SJCRH30 (cell line): Measurements from ENCODE around the gene DNALI1. TPM values are rescaled to one million over a fixed set of nuclear protein-coding genes. Genes with fewer than 3 reads are reported as not detected.
"Not testable (repeated sequence)": the region's sequence is repeated elsewhere in the genome, so short reads cannot be mapped to it uniquely, and the experiment has no call there.

Experiments
- DNase-seq, 2 experiments: peaks; one replicate each; pipeline ENCODE4 v3.0.0-alpha.2; 2015 to 2020
- H3K27ac ChIP-seq: fragments of 250-450 bp; sonication (Bioruptor Pico); 2 replicates; pipeline ENCODE4 v1.5.1; 2020; ENCODE audit warnings: mild to moderate bottlenecking, moderate library complexity
- H3K27me3 ChIP-seq: fragments of 250-450 bp; sonication (Bioruptor Pico); 2 replicates; pipeline ENCODE4 v1.5.1; 2020; ENCODE audit warnings: mild to moderate bottlenecking, moderate library complexity
- H3K36me3 ChIP-seq: fragments of 250-450 bp; sonication (Bioruptor Pico); 2 replicates; pipeline ENCODE4 v1.5.1; 2020; ENCODE audit warnings: mild to moderate bottlenecking, moderate library complexity
- H3K4me1 ChIP-seq: fragments of 250-450 bp; sonication (Bioruptor Pico); 2 replicates; pipeline ENCODE4 v1.5.1; 2020; ENCODE audit warnings: mild to moderate bottlenecking, moderate library complexity
- H3K4me3 ChIP-seq: fragments of 250-450 bp; sonication (Bioruptor Pico); 2 replicates; pipeline ENCODE4 v1.5.1; 2020; ENCODE audit warnings: mild to moderate bottlenecking, moderate library complexity
- H3K9me3 ChIP-seq: fragments of 250-450 bp; sonication (Bioruptor Pico); replicated peaks from 2 replicates; pipeline ENCODE4 v1.5.1; 2020; ENCODE audit warnings: mild to moderate bottlenecking, moderate library complexity
- total RNA-seq: library from RNA; depleted of rRNA; stranded (reverse); fragments of >200 nt; shearing (Covaris generic); gene quantifications from 2 replicates; pipeline ENCODE4 v1.2.3, GENCODE V29; 2014; rRNA removed

The DNALI1 gene
- 10.0 and 10.1 TPM in 2 replicates for total RNA-seq

DNA sequence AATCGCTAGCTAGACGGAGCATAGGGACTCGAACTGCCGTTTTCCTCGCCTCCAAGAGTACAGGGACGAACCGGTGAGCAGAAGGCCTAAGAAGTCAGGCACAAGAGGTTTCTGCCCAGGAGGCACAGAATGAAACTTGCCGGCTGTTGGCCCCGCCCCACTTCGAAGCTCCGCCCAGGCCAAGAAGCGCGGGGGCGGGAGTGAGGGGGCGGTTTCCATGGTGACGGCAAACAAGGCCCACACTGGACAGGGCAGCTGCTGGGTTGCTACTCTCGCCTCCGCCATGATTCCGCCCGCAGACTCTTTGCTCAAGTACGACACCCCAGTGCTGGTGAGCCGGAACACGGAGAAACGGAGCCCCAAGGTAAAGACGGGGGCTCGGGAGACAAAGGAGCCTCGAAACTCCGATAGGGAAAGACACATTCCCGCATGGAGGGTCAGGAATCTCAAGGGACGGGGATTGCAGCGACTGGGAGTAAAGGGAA is at the start of gene DNALI1:
Gene DNALI1 (plus strand): TSS at position 229 of the 485 bp plus-strand sequence. CDS start 55 bp downstream, at position 284.
- no peaks in the 10 kb centered on the region for H3K27me3 ChIP-seq
- no peaks in the 10 kb centered on the region; the same call in 1 of the 2 replicates for H3K9me3 ChIP-seq
- peaks cover 6% of the 10 kb centered on the region for H3K4me1 ChIP-seq
- no peak within 1 kb of the TSS; the same call in 1 of the 2 replicates for H3K27ac ChIP-seq
- H3K4me3 ChIP-seq, result peak within 1 kb of the TSS; percentile 57
- H3K36me3 ChIP-seq, result 0 out of 2 replicates have a peak, but pooled peaks cover 3% of the 10 kb centered on the region
- DNase-seq, result peak; percentile 95 to 96

DNA sequence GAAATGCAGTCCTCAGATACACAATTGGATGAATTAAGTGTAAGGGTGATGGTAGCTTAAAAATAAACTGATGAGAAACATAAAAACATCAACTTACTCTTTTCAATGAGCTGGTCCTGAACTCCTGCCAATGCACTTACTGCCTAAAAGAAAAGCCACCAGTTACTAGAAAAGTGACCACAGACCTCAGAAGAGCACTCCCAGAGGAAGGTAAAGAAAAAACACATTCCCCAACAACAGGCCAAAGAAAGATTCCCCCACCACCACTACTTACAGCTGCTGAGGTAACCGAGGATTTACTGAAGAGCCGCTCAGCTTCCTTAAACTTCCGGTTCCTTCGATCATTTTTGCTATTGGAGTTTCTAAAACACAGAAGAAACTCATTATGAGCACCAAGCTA is 47.6 kb upstream of the DNALI1 start:
- peaks cover 53% of the 10 kb centered on the region for H3K36me3 ChIP-seq

DNA sequence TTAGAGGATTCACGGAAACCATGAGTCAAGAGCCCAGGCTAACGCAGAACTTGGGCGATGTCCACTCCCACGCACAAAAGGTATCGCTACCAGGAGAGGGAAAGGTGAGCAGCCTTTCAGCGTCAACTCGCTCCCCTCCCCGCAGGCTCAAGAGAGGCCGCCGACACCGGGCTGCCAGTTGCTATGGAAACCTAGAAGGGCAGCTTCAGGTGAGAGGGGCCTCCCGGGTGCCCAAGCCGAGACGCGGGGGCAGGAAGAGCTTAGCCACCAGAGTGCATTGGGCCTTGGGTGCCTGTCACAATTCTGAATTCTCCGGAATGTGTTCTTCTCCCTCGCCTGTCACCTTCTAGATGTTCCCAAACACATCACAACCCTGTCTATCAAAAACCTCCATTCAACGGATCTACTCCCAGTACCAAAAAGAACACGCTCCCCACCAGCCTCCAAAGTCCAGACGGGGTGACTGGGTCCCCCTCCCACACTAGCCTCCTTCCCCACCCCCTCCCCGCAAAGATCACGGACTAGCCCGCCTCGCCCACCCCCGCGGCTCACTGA is 42.9 kb upstream of the DNALI1 start:
- peak; percentile 28 to 34 for DNase-seq
- Histone ChIP-seq H3K27ac (no peak overlapping the region), H3K4me1 (peaks cover 3% of the 10 kb centered on the region; the same call in 1 of the 2 replicates)

More for the DNA sequence above, 47.6 kb upstream of the DNALI1 start:
- Histone ChIP-seq H3K9me3 (no peaks in the 10 kb centered on the region), H3K27ac (no peak overlapping the region), H3K27me3 (no peaks in the 10 kb centered on the region), H3K4me3 (no peak overlapping the region), H3K4me1 (no peaks in the 10 kb centered on the region)
- DNase-seq, result no peak

DNA sequence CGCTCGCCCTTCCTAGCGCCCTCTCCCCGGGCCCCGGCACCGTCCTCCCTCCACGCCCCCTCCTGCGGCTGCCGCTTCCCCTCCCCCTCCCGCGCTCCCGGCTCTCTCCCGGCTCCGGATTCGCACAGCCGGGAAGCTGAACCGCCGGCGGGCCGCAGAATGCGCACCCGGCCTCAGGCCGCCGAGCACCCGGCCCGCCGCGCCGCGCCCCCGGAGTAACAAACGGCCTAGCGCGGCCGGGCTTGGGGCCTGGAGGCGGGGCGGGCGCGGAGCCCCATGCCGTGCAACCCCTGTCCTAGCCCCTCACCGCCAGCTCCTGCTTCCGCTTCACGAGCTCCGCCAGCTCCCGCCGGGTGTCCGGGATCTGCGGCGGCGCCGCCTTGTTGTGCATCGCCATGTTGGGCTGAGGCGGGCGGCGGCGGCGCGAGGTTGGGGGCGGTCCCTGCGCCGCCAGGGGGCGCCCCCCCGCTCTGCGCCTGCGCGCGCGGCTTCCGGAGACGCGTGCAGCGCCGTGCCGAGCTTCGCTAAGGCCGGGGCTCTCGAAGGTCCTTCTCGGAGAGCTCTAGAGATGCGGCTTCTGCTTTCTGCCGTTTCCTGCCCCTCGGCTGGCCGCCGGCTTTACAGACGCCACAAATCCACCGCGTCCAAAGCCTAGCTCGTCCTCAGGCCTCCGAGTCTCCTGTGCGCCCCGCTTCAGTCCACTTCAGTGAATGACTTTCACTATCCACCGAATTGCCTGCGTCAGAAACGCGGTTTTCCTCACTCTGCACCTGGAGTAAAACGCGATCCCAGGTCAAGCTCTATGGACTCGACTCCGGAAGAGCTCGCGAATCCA is 42.2 kb upstream of the DNALI1 start, which contains the start of gene MEAF6:
Gene MEAF6 (minus strand): TSS at position 417 of the 835 bp plus-strand sequence. CDS start 20 bp downstream, at position 397.
- H3K4me1 ChIP-seq, result peaks cover 3% of the 10 kb centered on the region; the same call in 1 of the 2 replicates
- H3K36me3 ChIP-seq, result peaks cover 18% of the 10 kb centered on the region
- peak within 1 kb of the TSS; percentile 47; the same call in 1 of the 2 replicates for H3K27ac ChIP-seq
- no peaks in the 10 kb centered on the region for H3K27me3 ChIP-seq
- H3K9me3 ChIP-seq, result no peaks in the 10 kb centered on the region
- H3K4me3 ChIP-seq, result peak within 1 kb of the TSS; percentile 100
- DNase-seq, result peak; percentile 87 to 91

More for the DNA sequence above, 42.9 kb upstream of the DNALI1 start:
- peaks cover 23% of the 10 kb centered on the region for H3K36me3 ChIP-seq
- H3K4me3 ChIP-seq, result peak overlapping the region; percentile 100
- H3K9me3 ChIP-seq, result no peaks in the 10 kb centered on the region
- no peaks in the 10 kb centered on the region for H3K27me3 ChIP-seq

DNA sequence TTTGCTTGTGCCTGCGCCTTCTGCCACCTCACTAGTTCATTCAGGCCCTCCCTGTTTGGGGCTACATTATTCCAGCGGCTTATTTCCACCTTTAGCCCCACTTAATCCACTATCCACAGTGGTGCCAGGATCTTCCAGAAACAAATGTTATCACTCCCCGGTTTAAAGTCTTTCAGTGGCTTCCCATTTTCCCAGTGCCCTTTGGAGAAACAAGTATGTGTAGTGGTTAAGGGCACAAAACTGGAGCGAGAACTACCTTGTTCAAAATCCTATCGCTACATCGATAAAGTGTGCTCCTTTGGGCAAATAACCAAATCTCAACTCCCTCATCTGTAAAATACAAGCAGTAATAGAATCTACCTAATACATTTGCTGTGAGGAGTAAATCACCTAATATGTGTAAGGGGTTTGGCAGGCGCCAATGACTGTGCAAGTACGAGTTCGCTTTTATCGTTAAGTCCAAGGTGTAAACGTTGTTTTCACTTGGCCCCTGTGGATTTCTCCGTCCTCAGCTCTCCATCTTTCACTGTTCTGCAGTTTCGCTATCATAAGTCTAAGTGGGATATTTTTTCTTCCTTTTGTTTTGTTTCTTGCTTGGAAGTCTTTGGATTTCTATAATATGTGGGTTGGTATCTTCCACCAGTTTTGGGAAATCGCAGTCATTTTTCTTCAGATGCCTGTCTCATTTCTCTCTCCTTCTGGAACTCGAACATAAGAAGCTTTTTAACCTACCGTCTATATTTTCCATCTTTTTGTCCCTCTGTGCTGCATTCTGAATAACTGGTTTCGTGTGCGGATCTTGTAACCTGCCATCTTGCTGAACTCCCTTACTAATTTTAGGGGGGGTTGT is 41.3 kb upstream of the DNALI1 start:
- peaks cover 17% of the 10 kb centered on the region for H3K36me3 ChIP-seq
- no peaks in the 10 kb centered on the region for H3K9me3 ChIP-seq
- DNase-seq, result no peak
- peak overlapping the region; percentile 100 for H3K4me3 ChIP-seq
- peaks cover 3% of the 10 kb centered on the region; the same call in 1 of the 2 replicates for H3K4me1 ChIP-seq
- H3K27ac ChIP-seq, result peak overlapping the region; percentile 47; the same call in 1 of the 2 replicates
- H3K27me3 ChIP-seq, result no peaks in the 10 kb centered on the region

DNA sequence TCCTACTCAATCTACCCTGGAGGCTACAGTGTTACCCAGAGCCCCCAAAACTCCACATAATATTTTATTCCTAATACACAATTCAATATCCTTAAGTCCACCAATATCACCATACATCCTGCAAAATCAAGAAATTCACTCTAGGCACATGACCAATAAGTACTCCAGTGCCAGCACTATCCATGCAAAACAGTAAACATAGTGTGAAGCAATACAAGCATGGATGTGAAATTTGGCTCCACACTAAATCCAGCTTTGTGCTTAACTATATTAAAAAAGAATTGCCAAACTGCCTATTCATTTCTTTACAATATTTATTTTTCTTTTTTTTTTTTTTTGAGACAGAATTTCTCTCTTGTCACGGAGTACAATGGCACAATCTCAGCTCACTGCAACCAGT is 39.2 kb upstream of the DNALI1 start:
- peaks cover 3% of the 10 kb centered on the region; the same call in 1 of the 2 replicates for H3K4me1 ChIP-seq

DNA sequence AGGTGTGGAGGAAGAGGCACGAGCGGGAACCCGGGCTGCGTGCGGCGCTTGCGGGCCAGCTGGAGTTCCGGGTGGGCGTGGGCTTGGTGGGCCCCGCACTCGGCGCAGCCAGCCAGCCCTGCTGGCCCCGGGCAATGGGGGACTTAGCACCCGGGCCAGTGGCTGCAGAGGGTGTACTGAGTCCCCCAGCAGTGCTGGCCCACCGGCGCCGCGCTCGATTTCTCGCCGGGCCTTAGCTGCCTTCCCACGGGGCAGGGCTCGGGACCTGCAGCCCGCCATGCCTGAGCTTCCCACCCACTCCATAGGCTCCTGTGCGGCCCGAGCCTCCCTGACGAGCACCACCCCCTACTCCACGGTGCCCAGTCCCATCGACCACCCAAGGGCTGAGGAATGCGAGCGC is 38.5 kb upstream of the DNALI1 start:
- H3K27me3 ChIP-seq, H3K9me3 ChIP-seq, H3K4me3 ChIP-seq, H3K4me1 ChIP-seq, H3K36me3 ChIP-seq, H3K27ac ChIP-seq, DNase-seq: not testable (repeated sequence)

More for the DNA sequence above, 39.2 kb upstream of the DNALI1 start:
- H3K4me3 ChIP-seq, result no peak overlapping the region
- no peaks in the 10 kb centered on the region for H3K36me3 ChIP-seq
- H3K27me3 ChIP-seq, result no peaks in the 10 kb centered on the region
- no peaks in the 10 kb centered on the region for H3K9me3 ChIP-seq
- DNase-seq, result no peak
- H3K27ac ChIP-seq, result no peak overlapping the region

DNA sequence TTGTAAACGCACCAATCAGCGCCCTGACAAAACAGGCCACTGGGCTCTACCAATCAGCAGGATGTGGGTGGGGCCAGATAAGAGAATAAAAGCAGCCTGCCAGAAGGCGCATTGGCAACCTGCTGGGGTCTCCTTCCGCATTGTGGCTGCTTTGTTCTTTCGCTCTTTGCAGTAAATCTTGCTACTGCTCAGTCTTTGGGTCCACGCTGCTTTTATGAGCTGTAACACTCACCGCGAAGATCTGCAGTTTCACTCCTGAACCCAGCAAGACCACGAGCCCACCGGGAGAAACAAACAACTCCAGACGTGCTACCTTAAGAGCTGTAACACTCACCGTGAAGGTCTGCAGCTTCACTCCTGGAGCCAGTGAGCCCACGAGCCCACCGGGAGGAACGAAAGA is 37.8 kb upstream of the DNALI1 start:
- not testable (repeated sequence) for H3K36me3 ChIP-seq, DNase-seq, H3K27me3 ChIP-seq, H3K9me3 ChIP-seq, H3K27ac ChIP-seq, H3K4me3 ChIP-seq, H3K4me1 ChIP-seq

DNA sequence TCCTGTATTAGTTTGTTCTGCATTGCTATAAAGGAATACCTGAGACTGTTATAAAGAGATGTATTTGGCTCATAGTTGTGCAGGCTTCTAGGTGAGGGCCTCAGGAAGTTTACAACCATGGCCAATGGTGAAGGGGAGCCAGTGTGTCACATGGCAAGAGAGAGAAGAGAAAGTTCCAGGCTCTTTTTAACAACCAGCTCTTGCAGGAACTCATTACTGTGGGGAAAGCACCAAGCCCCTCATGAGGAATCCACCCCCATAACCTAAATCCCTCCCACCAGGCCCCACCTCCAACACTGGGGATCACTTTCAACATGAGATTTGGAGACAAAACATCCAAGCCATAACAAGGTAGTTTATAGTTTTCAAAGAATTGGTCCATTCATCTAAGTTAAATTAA is 37.1 kb upstream of the DNALI1 start:
- Histone ChIP-seq H3K4me1 (peaks cover 3% of the 10 kb centered on the region; the same call in 1 of the 2 replicates), H3K27me3 (no peaks in the 10 kb centered on the region), H3K9me3 (no peaks in the 10 kb centered on the region), H3K27ac (no peak overlapping the region), H3K36me3 (no peaks in the 10 kb centered on the region), H3K4me3 (no peak overlapping the region)
- no peak for DNase-seq

DNA sequence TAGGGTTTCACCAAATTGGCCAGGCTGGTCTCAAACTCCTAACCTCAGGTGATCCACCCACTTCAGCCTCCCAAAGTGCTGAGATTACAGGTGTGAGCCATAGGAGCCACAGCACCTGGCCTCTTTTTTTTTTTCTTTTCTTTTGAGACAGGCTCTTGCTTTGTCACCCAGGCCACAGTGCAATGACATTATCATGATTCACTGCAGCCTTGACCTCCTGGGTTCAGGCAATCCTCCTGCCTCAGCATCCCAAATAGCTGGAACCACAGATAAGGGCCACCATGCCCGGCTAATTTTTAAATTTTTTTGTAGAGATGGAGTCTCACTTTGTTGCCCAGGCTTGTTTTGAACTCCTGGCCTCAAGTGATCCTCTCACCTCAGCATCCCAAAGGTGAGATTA is 26.9 kb upstream of the DNALI1 start:
- not testable (repeated sequence) for H3K27ac ChIP-seq, H3K4me1 ChIP-seq, DNase-seq, H3K4me3 ChIP-seq, H3K36me3 ChIP-seq, H3K27me3 ChIP-seq, H3K9me3 ChIP-seq

DNA sequence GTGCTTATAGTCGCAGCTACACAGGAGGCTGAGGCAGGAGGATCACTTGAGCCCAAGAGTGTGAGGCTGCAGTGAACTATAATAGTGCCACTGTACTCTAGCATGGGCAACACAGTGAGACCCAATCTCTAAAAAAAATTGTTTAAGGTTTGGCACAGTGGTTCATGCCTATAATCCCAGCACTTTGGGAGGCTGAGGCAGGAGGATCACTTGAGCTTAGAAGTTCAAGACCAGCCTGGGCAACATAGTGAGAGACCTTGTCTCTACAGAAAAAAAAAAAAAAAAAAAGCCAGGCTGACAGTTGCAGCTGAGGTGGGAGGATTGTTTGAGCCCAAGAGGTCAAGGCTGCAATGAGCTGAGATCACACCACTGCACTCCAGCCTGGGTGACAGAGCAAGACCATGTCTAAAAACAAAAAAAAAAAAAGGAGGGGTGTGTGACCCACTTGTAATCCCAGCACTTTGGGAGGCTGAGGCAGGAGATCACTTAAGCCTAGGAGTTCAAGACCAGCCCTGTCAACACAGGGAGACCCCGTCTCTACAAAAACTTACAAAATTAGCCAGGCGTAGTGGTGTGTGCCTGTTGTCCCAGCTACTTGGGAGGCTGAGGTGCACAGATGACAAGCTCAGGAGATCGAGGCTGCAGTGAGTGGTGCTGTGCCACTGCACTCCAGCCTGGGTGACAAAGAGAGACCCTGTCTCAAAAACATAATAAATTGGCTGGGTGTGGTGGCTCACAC is 24.2 kb upstream of the DNALI1 start:
- DNase-seq, H3K4me3 ChIP-seq, H3K9me3 ChIP-seq, H3K27me3 ChIP-seq, H3K27ac ChIP-seq, H3K4me1 ChIP-seq: not testable (repeated sequence)
- H3K36me3 ChIP-seq, result peaks cover 16% of the 10 kb centered on the region

DNA sequence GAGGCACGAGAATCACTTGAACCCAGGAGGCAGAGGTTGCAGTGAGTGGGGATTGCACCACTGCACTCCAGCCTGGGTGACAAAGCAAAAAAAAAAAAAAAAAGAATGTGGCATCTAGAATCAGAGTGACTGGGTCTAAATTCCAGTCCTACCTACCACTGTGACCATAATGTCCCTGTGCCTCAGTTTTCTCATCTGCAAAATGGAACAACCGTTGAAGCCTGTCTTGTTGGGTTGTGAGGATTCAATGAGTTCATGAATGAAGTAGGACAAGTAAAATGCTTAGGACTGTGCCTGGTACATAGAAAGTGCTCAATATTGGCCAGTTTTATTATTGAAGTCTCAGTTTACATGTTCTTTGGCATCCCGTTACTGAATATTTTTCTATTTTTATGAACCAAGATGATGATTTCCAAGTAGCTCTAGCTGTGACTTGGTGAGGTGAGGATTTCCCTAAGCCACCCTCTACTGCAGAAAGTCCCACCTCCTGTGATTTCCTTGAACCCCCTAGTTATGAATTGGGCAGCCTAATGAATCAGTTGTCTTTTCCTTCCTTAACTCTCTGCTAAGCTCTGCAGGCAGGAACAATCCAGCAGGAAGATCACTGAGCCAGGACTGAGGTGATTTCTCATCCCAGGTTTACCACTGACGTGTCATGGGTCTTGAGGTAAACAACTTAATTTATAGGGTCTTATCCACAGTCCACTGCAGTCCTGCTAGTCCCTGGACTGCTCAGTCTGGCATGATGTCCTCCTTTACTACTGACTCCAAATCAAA is 23.2 kb upstream of the DNALI1 start:
- Histone ChIP-seq H3K36me3 (peaks cover 21% of the 10 kb centered on the region), H3K4me3 (no peak overlapping the region), H3K9me3 (no peaks in the 10 kb centered on the region), H3K27me3 (no peaks in the 10 kb centered on the region; the same call in 1 of the 2 replicates), H3K4me1 (peaks cover 5% of the 10 kb centered on the region; the same call in 1 of the 2 replicates), H3K27ac (no peak overlapping the region)
- no peak for DNase-seq

DNA sequence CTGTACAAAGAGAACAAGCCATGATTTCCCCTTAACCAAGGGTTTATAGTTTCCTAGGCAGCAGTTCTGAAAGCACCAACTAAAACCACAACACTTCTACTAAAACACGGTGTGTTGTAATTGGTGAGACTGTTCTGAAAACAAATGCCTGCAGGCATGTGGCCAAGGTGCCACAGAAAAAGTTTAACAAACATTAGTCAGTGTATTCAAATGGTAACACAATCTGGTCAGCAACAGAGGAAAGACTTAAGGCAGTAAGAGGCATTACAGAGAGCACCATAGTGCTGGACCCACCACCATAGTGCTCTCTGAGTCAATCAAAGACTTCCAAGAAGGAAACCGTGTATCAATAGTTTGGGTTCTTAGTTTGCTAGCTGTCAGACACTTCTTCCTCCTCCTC is 19.4 kb upstream of the DNALI1 start:
- Histone ChIP-seq H3K27ac (no peak overlapping the region), H3K36me3 (peaks cover 50% of the 10 kb centered on the region), H3K4me3 (no peak overlapping the region), H3K27me3 (no peaks in the 10 kb centered on the region), H3K4me1 (peaks cover 5% of the 10 kb centered on the region; the same call in 1 of the 2 replicates), H3K9me3 (no peaks in the 10 kb centered on the region)
- DNase-seq, result no peak
